ENCODE results near the gene UCKL1.
A peak's percentile ranks its signal among the peaks of the same experiment; 100 is the strongest.

The UCKL1 gene

DNA sequence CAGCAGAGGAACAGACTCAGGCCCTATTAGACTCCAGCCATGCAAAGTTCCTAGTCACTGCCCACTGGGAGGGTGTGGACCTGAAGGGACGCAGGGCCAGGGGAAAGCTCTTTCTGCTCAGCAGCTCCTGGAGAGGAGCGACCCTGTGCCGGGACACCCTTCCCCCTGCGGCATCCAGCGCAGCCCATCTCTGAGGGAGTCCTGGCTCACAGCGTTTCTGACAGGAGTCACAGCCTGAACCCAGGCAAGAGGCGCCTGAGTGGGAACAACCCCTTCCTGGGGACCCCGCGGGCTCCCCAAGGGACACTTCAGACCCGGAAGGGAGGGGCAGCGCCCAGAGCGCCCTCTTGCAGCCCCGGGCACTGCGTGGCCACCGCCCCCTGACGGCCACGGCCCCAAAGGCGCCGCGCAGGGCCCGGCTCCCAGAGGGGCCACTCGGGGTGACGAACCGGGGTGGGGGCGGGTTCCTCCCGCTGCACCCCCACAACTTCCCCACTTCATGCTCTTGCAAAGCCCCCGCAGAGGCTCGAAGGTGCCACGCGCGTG lies 862 bp downstream of the UCKL1 start:
- H3K9me2 ChIP-seq (replicated peaks; ENCODE audit: insufficient read depth, low read length), result no peaks in the 10 kb centered on the region
- H3K9me3 ChIP-seq (ENCODE audit: insufficient read depth, low read length), result no peaks in the 10 kb centered on the region
- H3K27me3 ChIP-seq (ENCODE audit: low read length), result no peaks in the 10 kb centered on the region
- H3K36me3 ChIP-seq (ENCODE audit: low read length), result no peaks in the 10 kb centered on the region
- no peaks in the 10 kb centered on the region for H4K20me1 ChIP-seq (ENCODE audit: low read depth, low read length)
- H2AFZ ChIP-seq (ENCODE audit: low read depth, low read length, severe bottlenecking), result peak overlapping the region; percentile 100
- H3K79me2 ChIP-seq (ENCODE audit: insufficient read depth, low read length), result peaks cover 39% of the 10 kb centered on the region
- H3K27ac ChIP-seq (ENCODE audit: low read depth, low read length), result peak overlapping the region; percentile 73
- peak overlapping the region; percentile 78 for H3K4me2 ChIP-seq (ENCODE audit: low read depth, low read length, poor library complexity, severe bottlenecking)
- no peak for TF ChIP-seq EZH2phosphoT487 (conservative IDR thresholded peaks at IDR 0.05; ENCODE audit: low read length)
- TF ChIP-seq, protein P1, sequence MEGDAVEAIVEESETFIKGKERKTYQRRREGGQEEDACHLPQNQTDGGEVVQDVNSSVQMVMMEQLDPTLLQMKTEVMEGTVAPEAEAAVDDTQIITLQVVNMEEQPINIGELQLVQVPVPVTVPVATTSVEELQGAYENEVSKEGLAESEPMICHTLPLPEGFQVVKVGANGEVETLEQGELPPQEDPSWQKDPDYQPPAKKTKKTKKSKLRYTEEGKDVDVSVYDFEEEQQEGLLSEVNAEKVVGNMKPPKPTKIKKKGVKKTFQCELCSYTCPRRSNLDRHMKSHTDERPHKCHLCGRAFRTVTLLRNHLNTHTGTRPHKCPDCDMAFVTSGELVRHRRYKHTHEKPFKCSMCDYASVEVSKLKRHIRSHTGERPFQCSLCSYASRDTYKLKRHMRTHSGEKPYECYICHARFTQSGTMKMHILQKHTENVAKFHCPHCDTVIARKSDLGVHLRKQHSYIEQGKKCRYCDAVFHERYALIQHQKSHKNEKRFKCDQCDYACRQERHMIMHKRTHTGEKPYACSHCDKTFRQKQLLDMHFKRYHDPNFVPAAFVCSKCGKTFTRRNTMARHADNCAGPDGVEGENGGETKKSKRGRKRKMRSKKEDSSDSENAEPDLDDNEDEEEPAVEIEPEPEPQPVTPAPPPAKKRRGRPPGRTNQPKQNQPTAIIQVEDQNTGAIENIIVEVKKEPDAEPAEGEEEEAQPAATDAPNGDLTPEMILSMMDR (IDR thresholded peaks at IDR 0.05; ENCODE audit: insufficient read depth, low read length, poor library complexity, severe bottlenecking), result peak; percentile 31
- peaks cover 7% of the 10 kb centered on the region; the same call in 1 of the 2 replicates for H3F3A ChIP-seq (ENCODE audit: insufficient read depth)
- peak overlapping the region; percentile 100 for H3K4me3 ChIP-seq (ENCODE audit: insufficient read depth, low read length, poor library complexity, severe bottlenecking)
- peak overlapping the region; percentile 100 for H3K9ac ChIP-seq (ENCODE audit: low read length)

DNA sequence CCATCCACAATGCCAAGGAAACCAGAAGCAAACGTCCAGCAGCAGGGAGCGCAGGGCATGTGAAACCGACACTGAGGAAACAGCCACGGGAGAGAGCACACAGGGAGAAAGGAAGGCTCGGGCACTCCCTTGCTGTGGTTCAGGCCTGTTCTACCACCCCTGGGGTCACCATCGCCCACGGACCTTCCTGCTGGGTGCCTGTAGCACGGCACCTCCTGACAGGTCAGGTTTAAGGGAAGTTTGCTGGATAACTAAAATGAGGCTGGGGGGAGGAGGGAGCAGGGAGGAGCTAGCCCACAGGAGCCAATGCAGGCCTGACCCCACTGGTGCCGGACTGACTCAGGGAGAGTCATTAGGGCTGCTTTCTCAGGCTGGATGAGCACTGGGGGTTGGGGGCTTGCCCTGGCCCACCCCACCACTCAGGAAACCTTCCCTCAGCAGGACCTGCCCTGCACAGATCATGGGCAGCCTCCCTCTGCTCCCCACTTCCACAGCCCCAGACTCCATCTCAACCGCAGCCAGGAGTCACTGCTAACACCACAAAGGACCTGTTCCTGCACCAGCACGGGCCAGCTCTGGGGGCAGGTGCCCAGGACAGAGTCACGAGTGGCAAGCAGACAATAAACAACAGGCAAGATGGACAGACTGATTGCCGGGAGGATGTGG lies 2.3 kb downstream of the UCKL1 start:
- peak overlapping the region; percentile 78 for H3K4me2 ChIP-seq (ENCODE audit: low read depth, low read length, poor library complexity, severe bottlenecking)
- H4K20me1 ChIP-seq (ENCODE audit: low read depth, low read length), result no peaks in the 10 kb centered on the region
- H2AFZ ChIP-seq (ENCODE audit: low read depth, low read length, severe bottlenecking), result no peak overlapping the region
- no peaks in the 10 kb centered on the region for H3K9me2 ChIP-seq (replicated peaks; ENCODE audit: insufficient read depth, low read length)
- H3K79me2 ChIP-seq (ENCODE audit: insufficient read depth, low read length), result peaks cover 39% of the 10 kb centered on the region
- TF ChIP-seq EZH2phosphoT487 (conservative IDR thresholded peaks at IDR 0.05; ENCODE audit: low read length), result no peak
- TF ChIP-seq, protein P1 (IDR thresholded peaks at IDR 0.05; ENCODE audit: insufficient read depth, low read length, poor library complexity, severe bottlenecking), result no peak
- no peaks in the 10 kb centered on the region for H3K9me3 ChIP-seq (ENCODE audit: insufficient read depth, low read length)
- H3K27ac ChIP-seq (ENCODE audit: low read depth, low read length), result no peak overlapping the region
- no peaks in the 10 kb centered on the region for H3K36me3 ChIP-seq (ENCODE audit: low read length)
- no peaks in the 10 kb centered on the region for H3K27me3 ChIP-seq (ENCODE audit: low read length)
- H3F3A ChIP-seq (ENCODE audit: insufficient read depth), result peaks cover 17% of the 10 kb centered on the region
- no peak overlapping the region for H3K9ac ChIP-seq (ENCODE audit: low read length)
- no peak overlapping the region for H3K4me3 ChIP-seq (ENCODE audit: insufficient read depth, low read length, poor library complexity, severe bottlenecking)

DNA sequence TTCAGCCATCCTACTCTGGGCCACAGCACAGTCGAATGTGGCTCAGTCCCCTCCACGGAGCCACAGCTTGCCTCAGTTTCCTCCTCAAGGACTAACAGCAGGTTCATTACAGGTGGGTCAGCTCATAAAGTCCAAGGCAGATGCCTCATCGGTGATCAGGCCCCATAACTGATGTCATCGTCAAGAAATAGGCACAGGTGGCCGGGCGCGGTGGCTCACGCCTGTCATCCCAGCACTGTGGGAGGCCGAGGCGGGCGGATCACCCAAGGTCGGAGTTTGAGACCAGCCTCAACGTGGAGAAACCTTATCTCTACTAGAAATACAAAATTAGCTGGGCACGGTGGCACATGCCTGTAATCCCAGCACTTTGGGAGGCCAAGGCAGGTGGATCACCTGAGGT lies 3.4 kb downstream of the UCKL1 start:
- TF ChIP-seq, protein P1 (IDR thresholded peaks at IDR 0.05; ENCODE audit: insufficient read depth, low read length, poor library complexity, severe bottlenecking), result no peak
- no peak for TF ChIP-seq EZH2phosphoT487 (conservative IDR thresholded peaks at IDR 0.05; ENCODE audit: low read length)

More for the DNA sequence above, 3.4 kb downstream of the UCKL1 start:
- Histone ChIP-seq H4K20me1 (ENCODE audit: low read depth, low read length) (no peaks in the 10 kb centered on the region), H2AFZ (ENCODE audit: low read depth, low read length, severe bottlenecking) (no peak overlapping the region), H3K9ac (ENCODE audit: low read length) (no peak overlapping the region), H3K9me2 (replicated peaks; ENCODE audit: insufficient read depth, low read length) (no peaks in the 10 kb centered on the region), H3K9me3 (ENCODE audit: insufficient read depth, low read length) (no peaks in the 10 kb centered on the region), H3K4me3 (ENCODE audit: insufficient read depth, low read length, poor library complexity, severe bottlenecking) (no peak overlapping the region), H3F3A (ENCODE audit: insufficient read depth) (peaks cover 20% of the 10 kb centered on the region), H3K27ac (ENCODE audit: low read depth, low read length) (no peak overlapping the region), H3K79me2 (ENCODE audit: insufficient read depth, low read length) (peaks cover 39% of the 10 kb centered on the region), H3K27me3 (ENCODE audit: low read length) (no peaks in the 10 kb centered on the region), H3K36me3 (ENCODE audit: low read length) (no peaks in the 10 kb centered on the region), H3K4me2 (ENCODE audit: low read depth, low read length, poor library complexity, severe bottlenecking) (no peak overlapping the region)
